Dendritic cell treated with granulocyte-macrophage colony-stimulating factor and Interleukin-4, amounts not matched to agents 40 ng/mL and 50 ng/mL, for 4 days (primary cell): Measurements from ENCODE around the gene ATG9A.
"Not testable (repeated sequence)": the region's sequence is repeated elsewhere in the genome, so short reads cannot be mapped to it uniquely, and the experiment has no call there.

Experiments
- H3K27ac Mint-ChIP-seq: one replicate; pipeline ENCODE4 v1.8.0; 2022; ENCODE audit warnings: mild to moderate bottlenecking, mixed read lengths
- H3K27me3 Mint-ChIP-seq: one replicate; pipeline ENCODE4 v1.8.0; 2022; ENCODE audit warnings: mild to moderate bottlenecking, mixed read lengths
- H3K36me3 Mint-ChIP-seq: one replicate; pipeline ENCODE4 v1.8.0; 2022; ENCODE audit warnings: low read depth, mixed read lengths
- H3K4me1 Mint-ChIP-seq: one replicate; pipeline ENCODE4 v1.8.0; 2022; ENCODE audit warnings: low read depth, mixed read lengths
- H3K4me3 Mint-ChIP-seq: one replicate; pipeline ENCODE4 v1.8.0; 2022; ENCODE audit warnings: mild to moderate bottlenecking, moderate library complexity, mixed read lengths
- H3K9me3 Mint-ChIP-seq: one replicate; pipeline ENCODE4 v1.8.0; 2022; ENCODE audit warnings: mixed read lengths
- intact Hi-C: fragments of 100-400 bp; cut with micrococcal nuclease; formaldehyde crosslinking; loops from one replicate; pipeline ENCODE4 v1.15.0; 2022

ATG9A gene

GRCh38 chr2:219261024-219261855 lies 31.8 kb upstream of the ATG9A start:
- Mint-ChIP-seq H3K27ac (no peak overlapping the region), H3K36me3 (no peaks in the 10 kb centered on the region), H3K9me3 (no peaks in the 10 kb centered on the region), H3K4me1 (no peaks in the 10 kb centered on the region), H3K27me3 (peaks cover 20% of the 10 kb centered on the region), H3K4me3 (no peak overlapping the region)
- intact Hi-C loops, result no loop called here

GRCh38 chr2:219258942-219259341 lies 29.5 kb upstream of the ATG9A start:
- H3K27me3 Mint-ChIP-seq, result peaks cover 19% of the 10 kb centered on the region
- H3K36me3 Mint-ChIP-seq, H3K9me3 Mint-ChIP-seq, H3K4me1 Mint-ChIP-seq, H3K27ac Mint-ChIP-seq, intact Hi-C loops, H3K4me3 Mint-ChIP-seq: not testable (repeated sequence)

GRCh38 chr2:219254590-219255201 lies 25.3 kb upstream of the ATG9A start:
- peaks cover 46% of the 10 kb centered on the region for H3K4me1 Mint-ChIP-seq
- H3K27me3 Mint-ChIP-seq, result peaks cover 5% of the 10 kb centered on the region
- peak overlapping the region; percentile 86 for H3K4me3 Mint-ChIP-seq
- H3K9me3 Mint-ChIP-seq, result no peaks in the 10 kb centered on the region
- H3K36me3 Mint-ChIP-seq, result peaks cover 26% of the 10 kb centered on the region
- H3K27ac Mint-ChIP-seq, result peak overlapping the region; percentile 47
- intact Hi-C loops, result loop anchor here (5.0 kb wide), 1 partner anchor 37 kb away; the partner anchor contains the start of gene ABCB6

- intact Hi-C loops, result loop anchor here (5.0 kb wide), 1 partner anchor 37 kb away; the partner anchor contains the start of gene ABCB6
- Mint-ChIP-seq H3K27me3 (peaks cover 2% of the 10 kb centered on the region), H3K36me3 (peaks cover 34% of the 10 kb centered on the region), H3K4me3 (peak within 1 kb of the TSS; percentile 86), H3K4me1 (peaks cover 53% of the 10 kb centered on the region), H3K9me3 (no peaks in the 10 kb centered on the region), H3K27ac (peak within 1 kb of the TSS; percentile 47)
Observed at GRCh38 chr2:219253753-219254589, 24.5 kb upstream of the ATG9A start, which contains the start of gene TUBA4A. Gene TUBA4A, minus strand, starts transcription at chr2:219253918. Its CDS starts 60 bp downstream, at chr2:219253858.

GRCh38 chr2:219252900-219253752 lies 23.7 kb upstream of the ATG9A start, which contains the start of gene TUBA4B:
Gene TUBA4B, plus strand, starts transcription at chr2:219253243. Its CDS starts 165 bp downstream, at chr2:219253408.
- peaks cover 42% of the 10 kb centered on the region for H3K36me3 Mint-ChIP-seq

GRCh38 chr2:219252570-219252899 lies 23.1 kb upstream of the ATG9A start:
- Mint-ChIP-seq H3K36me3 (peaks cover 48% of the 10 kb centered on the region), H3K27me3 (no peaks in the 10 kb centered on the region), H3K4me1 (peaks cover 67% of the 10 kb centered on the region), H3K27ac (peak overlapping the region; percentile 47), H3K4me3 (peak overlapping the region; percentile 86), H3K9me3 (no peaks in the 10 kb centered on the region)
- intact Hi-C loops, result loop anchor here (5.0 kb wide), 1 partner anchor 35 kb away; the partner anchor contains the start of gene ABCB6

More at GRCh38 chr2:219252900-219253752, 23.7 kb upstream of the ATG9A start, which contains the start of gene TUBA4B:
- peak within 1 kb of the TSS; percentile 47 for H3K27ac Mint-ChIP-seq
- H3K4me3 Mint-ChIP-seq, result peak within 1 kb of the TSS; percentile 86
- intact Hi-C loops, result loop anchor here (5.0 kb wide), 1 partner anchor 36 kb away; the partner anchor contains the start of gene ABCB6
- H3K9me3 Mint-ChIP-seq, result no peaks in the 10 kb centered on the region
- peaks cover 61% of the 10 kb centered on the region for H3K4me1 Mint-ChIP-seq
- H3K27me3 Mint-ChIP-seq, result no peaks in the 10 kb centered on the region

GRCh38 chr2:219252084-219252483 lies 22.6 kb upstream of the ATG9A start:
- Mint-ChIP-seq H3K27me3 (no peaks in the 10 kb centered on the region), H3K4me1 (peaks cover 72% of the 10 kb centered on the region), H3K4me3 (peak overlapping the region; percentile 86), H3K9me3 (no peaks in the 10 kb centered on the region), H3K27ac (peak overlapping the region; percentile 47), H3K36me3 (peaks cover 52% of the 10 kb centered on the region)
- intact Hi-C loops, result loop anchor here (5.0 kb wide), 1 partner anchor 35 kb away; the partner anchor contains the start of gene ABCB6

- Mint-ChIP-seq H3K27ac (peak overlapping the region; percentile 47), H3K36me3 (peaks cover 57% of the 10 kb centered on the region), H3K4me1 (peaks cover 76% of the 10 kb centered on the region), H3K4me3 (peak overlapping the region; percentile 86), H3K27me3 (no peaks in the 10 kb centered on the region), H3K9me3 (no peaks in the 10 kb centered on the region)
- intact Hi-C loops, result loop anchor here (5.0 kb wide), 1 partner anchor 34 kb away; the partner anchor contains the start of gene ABCB6
Observed at GRCh38 chr2:219251656-219252055, 22.2 kb upstream of the ATG9A start.

GRCh38 chr2:219250049-219250781 lies 20.8 kb upstream of the ATG9A start:
- intact Hi-C loops, result loop anchor here (5.0 kb wide), 1 partner anchor 33 kb away; the partner anchor contains the start of gene ABCB6
- Mint-ChIP-seq H3K36me3 (peaks cover 59% of the 10 kb centered on the region), H3K4me3 (peak overlapping the region; percentile 20), H3K27ac (peak overlapping the region; percentile 47), H3K27me3 (no peaks in the 10 kb centered on the region), H3K4me1 (peaks cover 80% of the 10 kb centered on the region), H3K9me3 (no peaks in the 10 kb centered on the region)

- Mint-ChIP-seq H3K36me3 (peaks cover 59% of the 10 kb centered on the region), H3K4me1 (peaks cover 80% of the 10 kb centered on the region), H3K9me3 (no peaks in the 10 kb centered on the region), H3K27ac (peak overlapping the region; percentile 47), H3K27me3 (no peaks in the 10 kb centered on the region), H3K4me3 (peak overlapping the region; percentile 37)
- intact Hi-C loops, result no loop called here
Observed at GRCh38 chr2:219249203-219249980, 20.0 kb upstream of the ATG9A start.

GRCh38 chr2:219248845-219249202 lies 19.4 kb upstream of the ATG9A start:
- H3K27me3 Mint-ChIP-seq, result no peaks in the 10 kb centered on the region
- peak overlapping the region; percentile 47 for H3K27ac Mint-ChIP-seq
- no peaks in the 10 kb centered on the region for H3K9me3 Mint-ChIP-seq
- intact Hi-C loops, result no loop called here
- H3K4me3 Mint-ChIP-seq, result peak overlapping the region; percentile 37
- peaks cover 81% of the 10 kb centered on the region for H3K4me1 Mint-ChIP-seq
- H3K36me3 Mint-ChIP-seq, result peaks cover 59% of the 10 kb centered on the region
